ENCODE measurements around the gene RAB31.

The RAB31 gene

GRCh38 chr18:9755615-9756014, 47.5 kb downstream of the RAB31 start:
- POLR2A ChIA-PET, result no interaction called here
- no peak overlapping the region for H3K4me3 ChIP-seq (ENCODE audit: low read depth, low read length)
- H3K27ac ChIP-seq (ENCODE audit: extremely low read depth, low read depth, low read length), result no peak overlapping the region
- H3K9me3 ChIP-seq (ENCODE audit: control insufficient read depth, insufficient read depth, low read depth, low read length), result no peaks in the 10 kb centered on the region
- no peaks in the 10 kb centered on the region for H3K36me3 ChIP-seq (ENCODE audit: control insufficient read depth in 2 of 2, insufficient read depth in 1 of 2, low read length in 2 of 2)
- CTCF ChIA-PET, result interaction anchor here (0.5 kb wide), 1 partner anchor 719 kb away, joined by 3 read pairs; no protein-coding TSS in a partner anchor
- TF ChIP-seq ZNF26 (tag by site-specific recombination; IDR thresholded peaks at IDR 0.05), result no peak
- TF ChIP-seq, protein P1, sequence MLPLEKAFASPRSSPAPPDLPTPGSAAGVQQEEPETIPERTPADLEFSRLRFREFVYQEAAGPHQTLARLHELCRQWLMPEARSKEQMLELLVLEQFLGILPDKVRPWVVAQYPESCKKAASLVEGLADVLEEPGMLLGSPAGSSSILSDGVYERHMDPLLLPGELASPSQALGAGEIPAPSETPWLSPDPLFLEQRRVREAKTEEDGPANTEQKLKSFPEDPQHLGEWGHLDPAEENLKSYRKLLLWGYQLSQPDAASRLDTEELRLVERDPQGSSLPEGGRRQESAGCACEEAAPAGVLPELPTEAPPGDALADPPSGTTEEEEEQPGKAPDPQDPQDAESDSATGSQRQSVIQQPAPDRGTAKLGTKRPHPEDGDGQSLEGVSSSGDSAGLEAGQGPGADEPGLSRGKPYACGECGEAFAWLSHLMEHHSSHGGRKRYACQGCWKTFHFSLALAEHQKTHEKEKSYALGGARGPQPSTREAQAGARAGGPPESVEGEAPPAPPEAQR (tag by site-specific recombination; IDR thresholded peaks at IDR 0.05), result no peak
- TF ChIP-seq ZNF530 (tag by site-specific recombination; IDR thresholded peaks at IDR 0.05; ENCODE audit: low read depth), result no peak
- TF ChIP-seq ZNF324 (tag by site-specific recombination; IDR thresholded peaks at IDR 0.05), result no peak
- no peak for TF ChIP-seq ZNF223 (tag by site-specific recombination; IDR thresholded peaks at IDR 0.05)
- TF ChIP-seq, protein P2, sequence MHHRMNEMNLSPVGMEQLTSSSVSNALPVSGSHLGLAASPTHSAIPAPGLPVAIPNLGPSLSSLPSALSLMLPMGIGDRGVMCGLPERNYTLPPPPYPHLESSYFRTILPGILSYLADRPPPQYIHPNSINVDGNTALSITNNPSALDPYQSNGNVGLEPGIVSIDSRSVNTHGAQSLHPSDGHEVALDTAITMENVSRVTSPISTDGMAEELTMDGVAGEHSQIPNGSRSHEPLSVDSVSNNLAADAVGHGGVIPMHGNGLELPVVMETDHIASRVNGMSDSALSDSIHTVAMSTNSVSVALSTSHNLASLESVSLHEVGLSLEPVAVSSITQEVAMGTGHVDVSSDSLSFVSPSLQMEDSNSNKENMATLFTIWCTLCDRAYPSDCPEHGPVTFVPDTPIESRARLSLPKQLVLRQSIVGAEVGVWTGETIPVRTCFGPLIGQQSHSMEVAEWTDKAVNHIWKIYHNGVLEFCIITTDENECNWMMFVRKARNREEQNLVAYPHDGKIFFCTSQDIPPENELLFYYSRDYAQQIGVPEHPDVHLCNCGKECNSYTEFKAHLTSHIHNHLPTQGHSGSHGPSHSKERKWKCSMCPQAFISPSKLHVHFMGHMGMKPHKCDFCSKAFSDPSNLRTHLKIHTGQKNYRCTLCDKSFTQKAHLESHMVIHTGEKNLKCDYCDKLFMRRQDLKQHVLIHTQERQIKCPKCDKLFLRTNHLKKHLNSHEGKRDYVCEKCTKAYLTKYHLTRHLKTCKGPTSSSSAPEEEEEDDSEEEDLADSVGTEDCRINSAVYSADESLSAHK (tag by site-specific recombination; IDR thresholded peaks at IDR 0.05), result no peak
- no peak for TF ChIP-seq ZNF585B (tag by site-specific recombination; IDR thresholded peaks at IDR 0.05)
- TF ChIP-seq, protein P3, sequence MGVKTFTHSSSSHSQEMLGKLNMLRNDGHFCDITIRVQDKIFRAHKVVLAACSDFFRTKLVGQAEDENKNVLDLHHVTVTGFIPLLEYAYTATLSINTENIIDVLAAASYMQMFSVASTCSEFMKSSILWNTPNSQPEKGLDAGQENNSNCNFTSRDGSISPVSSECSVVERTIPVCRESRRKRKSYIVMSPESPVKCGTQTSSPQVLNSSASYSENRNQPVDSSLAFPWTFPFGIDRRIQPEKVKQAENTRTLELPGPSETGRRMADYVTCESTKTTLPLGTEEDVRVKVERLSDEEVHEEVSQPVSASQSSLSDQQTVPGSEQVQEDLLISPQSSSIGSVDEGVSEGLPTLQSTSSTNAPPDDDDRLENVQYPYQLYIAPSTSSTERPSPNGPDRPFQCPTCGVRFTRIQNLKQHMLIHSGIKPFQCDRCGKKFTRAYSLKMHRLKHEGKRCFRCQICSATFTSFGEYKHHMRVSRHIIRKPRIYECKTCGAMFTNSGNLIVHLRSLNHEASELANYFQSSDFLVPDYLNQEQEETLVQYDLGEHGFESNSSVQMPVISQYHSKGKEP (tag by site-specific recombination; IDR thresholded peaks at IDR 0.05), result no peak
- no peak for TF ChIP-seq ZNF747 (tag by site-specific recombination; IDR thresholded peaks at IDR 0.05)
- TF ChIP-seq ZNF423 (tag by site-specific recombination; IDR thresholded peaks at IDR 0.05), result no peak
- TF ChIP-seq ZNF274 (IDR thresholded peaks at IDR 0.05; ENCODE audit: low read length), result no peak
- TF ChIP-seq ZNF274 (tag by site-specific recombination; IDR thresholded peaks at IDR 0.05; ENCODE audit: borderline replicate concordance), result no peak
- TF ChIP-seq IKZF3 (tag by site-specific recombination; IDR thresholded peaks at IDR 0.05), result no peak
- TF ChIP-seq EGR2 (tag by site-specific recombination; IDR thresholded peaks at IDR 0.05; ENCODE audit: low read depth), result no peak
- TF ChIP-seq GFI1B (tag by site-specific recombination; IDR thresholded peaks at IDR 0.05), result no peak
- TF ChIP-seq SP2 (tag by site-specific recombination; IDR thresholded peaks at IDR 0.05), result no peak
- H3K4me1 ChIP-seq (ENCODE audit: control insufficient read depth, insufficient read depth, low read length), result no peaks in the 10 kb centered on the region

GRCh38 chr18:9756271-9756932, 48.3 kb downstream of the RAB31 start:
- no peaks in the 10 kb centered on the region for H3K4me1 ChIP-seq (ENCODE audit: control insufficient read depth, insufficient read depth, low read length)
- CTCF ChIA-PET, result no interaction called here
- H3K9me3 ChIP-seq (ENCODE audit: control insufficient read depth, insufficient read depth, low read depth, low read length), result no peaks in the 10 kb centered on the region
- TF ChIP-seq TCF7L2 (IDR thresholded peaks at IDR 0.05; ENCODE audit: borderline replicate concordance, low read depth, low read length), result no peak
- no peak for TF ChIP-seq RBAK (tag by site-specific recombination; IDR thresholded peaks at IDR 0.05)
- TF ChIP-seq, protein P4, sequence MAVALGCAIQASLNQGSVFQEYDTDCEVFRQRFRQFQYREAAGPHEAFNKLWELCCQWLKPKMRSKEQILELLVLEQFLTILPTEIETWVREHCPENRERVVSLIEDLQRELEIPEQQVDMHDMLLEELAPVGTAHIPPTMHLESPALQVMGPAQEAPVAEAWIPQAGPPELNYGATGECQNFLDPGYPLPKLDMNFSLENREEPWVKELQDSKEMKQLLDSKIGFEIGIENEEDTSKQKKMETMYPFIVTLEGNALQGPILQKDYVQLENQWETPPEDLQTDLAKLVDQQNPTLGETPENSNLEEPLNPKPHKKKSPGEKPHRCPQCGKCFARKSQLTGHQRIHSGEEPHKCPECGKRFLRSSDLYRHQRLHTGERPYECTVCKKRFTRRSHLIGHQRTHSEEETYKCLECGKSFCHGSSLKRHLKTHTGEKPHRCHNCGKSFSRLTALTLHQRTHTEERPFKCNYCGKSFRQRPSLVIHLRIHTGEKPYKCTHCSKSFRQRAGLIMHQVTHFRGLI (tag by site-specific recombination; IDR thresholded peaks at IDR 0.05), result no peak
- TF ChIP-seq, protein P5, sequence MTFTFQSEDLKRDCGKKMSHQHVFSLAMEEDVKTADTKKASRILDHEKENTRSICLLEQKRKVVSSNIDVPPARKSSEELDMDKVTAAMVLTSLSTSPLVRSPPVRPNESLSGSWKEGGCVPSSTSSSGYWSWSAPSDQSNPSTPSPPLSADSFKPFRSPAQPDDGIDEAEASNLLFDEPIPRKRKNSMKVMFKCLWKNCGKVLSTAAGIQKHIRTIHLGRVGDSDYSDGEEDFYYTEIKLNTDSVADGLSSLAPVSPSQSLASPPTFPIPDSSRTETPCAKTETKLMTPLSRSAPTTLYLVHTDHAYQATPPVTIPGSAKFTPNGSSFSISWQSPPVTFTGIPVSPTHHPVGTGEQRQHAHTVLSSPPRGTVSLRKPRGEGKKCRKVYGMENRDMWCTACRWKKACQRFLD (tag by site-specific recombination; IDR thresholded peaks at IDR 0.05), result no peak
- no peak for TF ChIP-seq ZFP3 (tag by site-specific recombination; IDR thresholded peaks at IDR 0.05; ENCODE audit: low read depth)
- no peak for TF ChIP-seq ZNF654 (tag by site-specific recombination; IDR thresholded peaks at IDR 0.05; ENCODE audit: low read depth)
- no peak overlapping the region for H3K27ac ChIP-seq (ENCODE audit: extremely low read depth, low read depth, low read length)
- H3K36me3 ChIP-seq (ENCODE audit: control insufficient read depth in 2 of 2, insufficient read depth in 1 of 2, low read length in 2 of 2), result no peaks in the 10 kb centered on the region
- POLR2A ChIA-PET, result no interaction called here
- H3K4me3 ChIP-seq (ENCODE audit: low read depth, low read length), result no peak overlapping the region
